ENCODE results near the gene HNRNPA2B1. TPM values are rescaled to one million over a fixed set of nuclear protein-coding genes. Genes with fewer than 3 reads are reported as not detected.

Gene HNRNPA2B1
- total and polyA plus RNA-seq, 12 donors: 98.1 to 1,201 (median 378) TPM

DNA sequence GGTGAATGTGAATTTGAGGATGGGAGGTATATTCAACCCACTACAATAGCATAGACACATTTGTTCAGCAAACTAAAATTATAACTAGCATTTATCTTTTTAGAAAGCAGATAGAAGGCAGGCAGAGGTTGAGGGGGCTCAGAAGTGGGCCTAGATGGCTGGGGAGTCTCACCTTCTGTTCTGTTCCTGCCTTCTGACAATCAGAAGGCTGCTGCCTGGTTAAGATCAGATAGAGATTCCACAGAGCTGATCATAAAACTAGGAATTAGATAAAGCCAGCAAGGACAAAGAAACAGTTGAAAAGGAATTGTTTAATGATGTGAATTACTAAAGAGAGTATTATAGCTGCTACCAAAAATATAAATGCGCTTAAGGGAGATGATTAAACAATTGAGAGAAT lies 60.2 kb downstream of the HNRNPA2B1 start:
- H3K9me3 ChIP-seq (replicated peaks in 1 of 3): no peaks in the 10 kb centered on the region
- WGBS, 4 donors: 92 to 100% (median 96%) methylated on average over 1 of the region's 1 CpG
- no peak for DNase-seq
- H3K27me3 ChIP-seq: no peaks in the 10 kb centered on the region
- no peak for TF ChIP-seq POLR2A (IDR thresholded peaks at IDR 0.05)
- TF ChIP-seq, protein P1, sequence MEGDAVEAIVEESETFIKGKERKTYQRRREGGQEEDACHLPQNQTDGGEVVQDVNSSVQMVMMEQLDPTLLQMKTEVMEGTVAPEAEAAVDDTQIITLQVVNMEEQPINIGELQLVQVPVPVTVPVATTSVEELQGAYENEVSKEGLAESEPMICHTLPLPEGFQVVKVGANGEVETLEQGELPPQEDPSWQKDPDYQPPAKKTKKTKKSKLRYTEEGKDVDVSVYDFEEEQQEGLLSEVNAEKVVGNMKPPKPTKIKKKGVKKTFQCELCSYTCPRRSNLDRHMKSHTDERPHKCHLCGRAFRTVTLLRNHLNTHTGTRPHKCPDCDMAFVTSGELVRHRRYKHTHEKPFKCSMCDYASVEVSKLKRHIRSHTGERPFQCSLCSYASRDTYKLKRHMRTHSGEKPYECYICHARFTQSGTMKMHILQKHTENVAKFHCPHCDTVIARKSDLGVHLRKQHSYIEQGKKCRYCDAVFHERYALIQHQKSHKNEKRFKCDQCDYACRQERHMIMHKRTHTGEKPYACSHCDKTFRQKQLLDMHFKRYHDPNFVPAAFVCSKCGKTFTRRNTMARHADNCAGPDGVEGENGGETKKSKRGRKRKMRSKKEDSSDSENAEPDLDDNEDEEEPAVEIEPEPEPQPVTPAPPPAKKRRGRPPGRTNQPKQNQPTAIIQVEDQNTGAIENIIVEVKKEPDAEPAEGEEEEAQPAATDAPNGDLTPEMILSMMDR (IDR thresholded peaks at IDR 0.05): no peak
- no peaks in the 10 kb centered on the region for H3K4me1 ChIP-seq (replicated peaks in 1 of 2)
- intact Hi-C loops (cut with DNase I): loop anchor here in 1 of 2 donors (5.0 kb wide), 1 partner anchor 43 kb away; no protein-coding TSS in a partner anchor
- no peak overlapping the region for H3K27ac ChIP-seq
- no peak overlapping the region for H3K4me3 ChIP-seq
- H3K36me3 ChIP-seq (replicated peaks in 1 of 2): no peaks in the 10 kb centered on the region

Other genes starting within 250 kb of the HNRNPA2B1 start
- 1 to 10 TPM in 5 of 9 donors, under 1 TPM in 4; 0.16 to 4.9 (median 1.0) TPM for gene NFE2L3, start 48.5 kb downstream of the HNRNPA2B1 start, total RNA-seq
- gene NFE2L3, start 48.5 kb downstream of the HNRNPA2B1 start, polyA plus RNA-seq: under 1 TPM; 0.48 to 0.77 (median 0.60) TPM
- gene CBX3, start 999 bp upstream of the HNRNPA2B1 start, total RNA-seq: 100 to 1,000 TPM in 5 of 9 donors, 10 to 100 TPM in 4; 35.2 to 181 (median 101) TPM
- 100 to 1,000 TPM in 1 of 3 donors, 10 to 100 TPM in 2; 67.4 to 203 (median 74.1) TPM for gene CBX3, start 999 bp upstream of the HNRNPA2B1 start, polyA plus RNA-seq
- 10 to 100 TPM in 8 of 9 donors, 1 to 10 TPM in 1; 6.5 to 48.8 (median 33.7) TPM for gene SNX10, start 91.1 kb upstream of the HNRNPA2B1 start, total RNA-seq
- 10 to 100 TPM; 10.1 to 50.3 (median 15.8) TPM for gene SNX10, start 91.1 kb upstream of the HNRNPA2B1 start, polyA plus RNA-seq